ENCODE data around the gene CDA. TPM values are rescaled to one million over a fixed set of nuclear protein-coding genes. Genes with fewer than 3 reads are reported as not detected.

CDA gene
- total and polyA plus RNA-seq, 2 of the 8 experiments (the other 6 are each of a cell fraction or from before 2014, with no cell fraction given) = 4.4 to 11.3 TPM

GRCh38 chr1:20552728-20553445 is 36.0 kb upstream of the CDA start (continued):
- TF ChIP-seq EGR1 (IDR thresholded peaks at IDR 0.05; ENCODE audit: borderline replicate concordance, low read depth, low read length) (no peak), PHF8 (conservative IDR thresholded peaks at IDR 0.05; ENCODE audit: low read depth, low read length) (0 out of 2 replicates have a peak, but pooled peaks have one; percentile 16), GTF2F1 (IDR thresholded peaks at IDR 0.05; ENCODE audit: borderline replicate concordance, low read depth, low read length) (no peak)

All from H1 (cell line).